Breast epithelium (tissue), 3 donors: ENCODE data around the gene GABRA4.

Experiments
- CTCF ChIP-seq, 3 donors: fragments of 450-650 bp; IDR thresholded peaks; one replicate each; pipeline ENCODE4 v1.5.1; 2016 to 2017; ENCODE audit warnings: antibody characterized with exemption in 3 of 3, mild to moderate bottlenecking in 3 of 3, moderate library complexity in 3 of 3
- POLR2AphosphoS5 ChIP-seq, 3 donors: sonication (generic); formaldehyde crosslinking; IDR thresholded peaks; one replicate each; pipeline ENCODE4 v1.6.1; 2017; ENCODE audit warnings: antibody characterized with exemption in 3 of 3

GRCh38 chr4:47017081-47017480, 23.7 kb upstream of the GABRA4 start:
- TF ChIP-seq POLR2AphosphoS5 (IDR thresholded peaks at IDR 0.05) (no peak), CTCF (IDR thresholded peaks at IDR 0.05) (no peak)
